NCI-H2227 (cell line): ENCODE measurements around the gene EREG.
"Not testable (repeated sequence)": the region's sequence is repeated elsewhere in the genome, so short reads cannot be mapped to it uniquely, and the experiment has no call there.

Experiments
- DNase-seq: peaks from one replicate; lab custom pipeline; 2025; ENCODE audit not compliant: unreplicated experiment; lab: John Stamatoyannopoulos, UW

The EREG gene

GRCh38 chr4:74387790-74388189 is 22.8 kb downstream of the EREG start:
- no peak for DNase-seq

- no peak for DNase-seq
Measured at GRCh38 chr4:74389494-74389893, 24.5 kb downstream of the EREG start.

GRCh38 chr4:74390677-74391076 is 25.7 kb downstream of the EREG start:
- no peak for DNase-seq

- DNase-seq = no peak
Measured at GRCh38 chr4:74391346-74391745, 26.4 kb downstream of the EREG start.

GRCh38 chr4:74391890-74392475 is 27.0 kb downstream of the EREG start:
- DNase-seq = no peak

GRCh38 chr4:74394476-74395136 is 29.7 kb downstream of the EREG start:
- no peak for DNase-seq

- DNase-seq = no peak
Measured at GRCh38 chr4:74395633-74396032, 30.7 kb downstream of the EREG start.

- no peak for DNase-seq
Measured at GRCh38 chr4:74397748-74398426, 32.9 kb downstream of the EREG start.

GRCh38 chr4:74398894-74399589 is 34.1 kb downstream of the EREG start:
- not testable (repeated sequence) for DNase-seq

GRCh38 chr4:74400395-74400794 is 35.5 kb downstream of the EREG start:
- DNase-seq = no peak

GRCh38 chr4:74402692-74403456 is 37.9 kb downstream of the EREG start:
- DNase-seq = no peak

GRCh38 chr4:74407891-74408290 is 42.9 kb downstream of the EREG start:
- DNase-seq = no peak

GRCh38 chr4:74408639-74409038 is 43.7 kb downstream of the EREG start:
- no peak for DNase-seq

GRCh38 chr4:74410272-74410671 is 45.3 kb downstream of the EREG start:
- DNase-seq = no peak

- no peak for DNase-seq
Measured at GRCh38 chr4:74412225-74412624, 47.3 kb downstream of the EREG start.

- DNase-seq = no peak
Measured at GRCh38 chr4:74413265-74413664, 48.3 kb downstream of the EREG start.

GRCh38 chr4:74414149-74414809 is 49.3 kb downstream of the EREG start:
- no peak for DNase-seq

- no peak for DNase-seq
Measured at GRCh38 chr4:74415602-74416300, 50.8 kb downstream of the EREG start.

GRCh38 chr4:74418063-74418670 is 53.2 kb downstream of the EREG start:
- DNase-seq = no peak

GRCh38 chr4:74420863-74421262 is 55.9 kb downstream of the EREG start:
- no peak for DNase-seq
